ENCODE results near the gene NDEL1.

The NDEL1 gene

GRCh38 chr17:8503368-8503767, 67.7 kb downstream of the NDEL1 start:
- no peak overlapping the region for H3K27ac ChIP-seq
- no peak overlapping the region for H3K4me3 ChIP-seq
- peaks cover 0 to 4% (median 0%) of the 10 kb centered on the region in 11 experiments; a peak in 3 of 22 replicates for H4K20me1 ChIP-seq
- no peak for TF ChIP-seq Cebpa-rat (IDR thresholded peaks at IDR 0.05)
- H3K4me2 ChIP-seq, result no peak overlapping the region
- no peaks in the 10 kb centered on the region for H3K9me3 ChIP-seq (replicated peaks in 1 of 11)
- H3K9ac ChIP-seq, result no peak overlapping the region
- H3K27me3 ChIP-seq, result no peaks in the 10 kb centered on the region
- H3K36me3 ChIP-seq, result peaks cover 4 to 100% (median 93%) of the 10 kb centered on the region in 11 experiments; a peak in 21 of 22 replicates
- H3K4me1 ChIP-seq, result no peaks in the 10 kb centered on the region

- TF ChIP-seq Cebpa-rat (IDR thresholded peaks at IDR 0.05), result no peak
- H3K9me3 ChIP-seq (replicated peaks in 1 of 11), result no peaks in the 10 kb centered on the region
- H3K27ac ChIP-seq, result no peak overlapping the region
- no peak overlapping the region for H3K4me2 ChIP-seq
- H4K20me1 ChIP-seq, result peaks cover 0 to 4% (median 0%) of the 10 kb centered on the region in 11 experiments; a peak in 3 of 22 replicates
- no peaks in the 10 kb centered on the region for H3K27me3 ChIP-seq
- H3K9ac ChIP-seq, result no peak overlapping the region
- H3K4me3 ChIP-seq, result no peak overlapping the region
- H3K4me1 ChIP-seq, result no peaks in the 10 kb centered on the region
- peaks cover 6 to 100% (median 93%) of the 10 kb centered on the region in 11 experiments; a peak in 21 of 22 replicates for H3K36me3 ChIP-seq
Measured at GRCh38 chr17:8503807-8504206, 68.1 kb downstream of the NDEL1 start.

- no peak overlapping the region for H3K9ac ChIP-seq
- peaks cover 6 to 100% (median 93%) of the 10 kb centered on the region in 11 experiments; a peak in 21 of 22 replicates for H3K36me3 ChIP-seq
- no peaks in the 10 kb centered on the region for H3K4me1 ChIP-seq
- H3K9me3 ChIP-seq (replicated peaks in 1 of 11), result no peaks in the 10 kb centered on the region
- no peak overlapping the region for H3K4me2 ChIP-seq
- no peak for TF ChIP-seq Cebpa-rat (IDR thresholded peaks at IDR 0.05)
- H3K27me3 ChIP-seq, result no peaks in the 10 kb centered on the region
- H4K20me1 ChIP-seq, result no peaks in the 10 kb centered on the region; a peak in 2 of 22 replicates
- no peak overlapping the region for H3K4me3 ChIP-seq
- H3K27ac ChIP-seq, result no peak overlapping the region
Measured at GRCh38 chr17:8504460-8505207, 69.0 kb downstream of the NDEL1 start.

GRCh38 chr17:8506145-8506544, 70.5 kb downstream of the NDEL1 start:
- H3K36me3 ChIP-seq, result peaks cover 2 to 100% (median 93%) of the 10 kb centered on the region in 11 experiments; a peak in 21 of 22 replicates
- H3K4me1 ChIP-seq, result no peaks in the 10 kb centered on the region
- no peak for TF ChIP-seq Cebpa-rat (IDR thresholded peaks at IDR 0.05)
- no peaks in the 10 kb centered on the region for H3K27me3 ChIP-seq
- H3K27ac ChIP-seq, result no peak overlapping the region
- H3K9me3 ChIP-seq (replicated peaks in 1 of 11), result no peaks in the 10 kb centered on the region
- no peak overlapping the region for H3K4me2 ChIP-seq
- no peak overlapping the region for H3K4me3 ChIP-seq
- H3K9ac ChIP-seq, result no peak overlapping the region
- H4K20me1 ChIP-seq, result no peaks in the 10 kb centered on the region; a peak in 2 of 22 replicates

GRCh38 chr17:8514801-8515200, 79.1 kb downstream of the NDEL1 start:
- no peaks in the 10 kb centered on the region for H3K9me3 ChIP-seq (replicated peaks in 1 of 11)
- H3K27ac ChIP-seq, result no peak overlapping the region
- H3K4me2 ChIP-seq, result no peak overlapping the region
- H3K27me3 ChIP-seq, result no peaks in the 10 kb centered on the region
- no peak for TF ChIP-seq Cebpa-rat (IDR thresholded peaks at IDR 0.05)
- H3K36me3 ChIP-seq, result peaks cover 13 to 100% (median 97%) of the 10 kb centered on the region in 11 experiments; a peak in 20 of 22 replicates
- H3K9ac ChIP-seq, result no peak overlapping the region
- H3K4me3 ChIP-seq, result no peak overlapping the region
- no peaks in the 10 kb centered on the region for H4K20me1 ChIP-seq
- H3K4me1 ChIP-seq, result no peaks in the 10 kb centered on the region
